K562 treated with DMSO at 1 percent for 48 hours (cell line): ENCODE data around the gene UBALD2. TPM values are rescaled to one million over a fixed set of nuclear protein-coding genes. Genes with fewer than 3 reads are reported as not detected.

ENCODE experiments used
- total RNA-seq: library from RNA; unstranded; fragments of 300-600 nt; gene quantifications from 2 replicates; pipeline ENCODE4 v1.2.3, GENCODE V29; 2022; ENCODE audit warnings: low replicate concordance; ENCODE audit errors: extremely low read depth

The UBALD2 gene
- total RNA-seq, result not detected in 2 replicates

DNA sequence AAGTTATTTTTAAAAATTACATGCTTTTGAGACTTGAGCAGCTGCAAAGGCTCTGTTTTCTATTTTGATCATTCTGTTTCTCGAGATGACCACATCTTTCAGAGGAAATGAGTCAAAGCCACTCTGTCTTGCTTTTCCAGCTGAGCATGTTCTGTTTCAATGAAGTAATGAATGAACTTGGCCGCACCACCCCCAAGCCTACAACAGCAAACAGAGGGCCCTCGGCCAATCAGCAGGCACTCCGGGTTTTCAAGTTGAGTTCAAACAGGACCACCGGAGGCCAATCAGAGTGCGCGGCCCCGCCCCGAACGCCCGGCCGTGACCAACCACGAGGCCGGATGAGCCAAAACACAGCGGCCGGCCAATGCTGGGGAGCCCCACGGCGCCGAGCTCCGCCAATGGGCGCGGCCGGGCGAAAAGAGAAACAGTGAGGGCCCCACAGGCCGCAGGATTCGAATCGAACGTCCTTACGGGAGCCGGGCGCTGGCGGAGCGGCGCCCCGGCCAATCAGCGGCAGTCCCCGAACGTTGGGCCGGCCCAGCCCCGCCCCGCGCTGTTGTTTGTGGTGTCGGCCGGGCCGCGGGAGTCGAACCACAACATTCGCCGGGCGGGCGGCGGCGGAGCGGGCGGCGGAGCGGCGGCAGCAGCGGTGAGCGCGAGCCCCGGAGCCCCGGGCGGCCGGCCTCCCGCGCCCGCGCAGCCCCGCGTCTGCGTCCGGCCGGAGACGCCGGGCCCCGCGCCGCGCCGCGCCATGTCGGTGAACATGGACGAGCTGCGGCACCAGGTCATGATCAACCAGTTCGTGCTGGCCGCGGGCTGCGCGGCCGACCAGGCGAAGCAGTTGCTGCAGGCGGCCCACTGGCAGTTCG lies at the start of gene UBALD2:
UBALD2 (plus strand) TSS at position 594 of the 869 bp plus-strand sequence; CDS start at position 752, 158 bp downstream.

DNA sequence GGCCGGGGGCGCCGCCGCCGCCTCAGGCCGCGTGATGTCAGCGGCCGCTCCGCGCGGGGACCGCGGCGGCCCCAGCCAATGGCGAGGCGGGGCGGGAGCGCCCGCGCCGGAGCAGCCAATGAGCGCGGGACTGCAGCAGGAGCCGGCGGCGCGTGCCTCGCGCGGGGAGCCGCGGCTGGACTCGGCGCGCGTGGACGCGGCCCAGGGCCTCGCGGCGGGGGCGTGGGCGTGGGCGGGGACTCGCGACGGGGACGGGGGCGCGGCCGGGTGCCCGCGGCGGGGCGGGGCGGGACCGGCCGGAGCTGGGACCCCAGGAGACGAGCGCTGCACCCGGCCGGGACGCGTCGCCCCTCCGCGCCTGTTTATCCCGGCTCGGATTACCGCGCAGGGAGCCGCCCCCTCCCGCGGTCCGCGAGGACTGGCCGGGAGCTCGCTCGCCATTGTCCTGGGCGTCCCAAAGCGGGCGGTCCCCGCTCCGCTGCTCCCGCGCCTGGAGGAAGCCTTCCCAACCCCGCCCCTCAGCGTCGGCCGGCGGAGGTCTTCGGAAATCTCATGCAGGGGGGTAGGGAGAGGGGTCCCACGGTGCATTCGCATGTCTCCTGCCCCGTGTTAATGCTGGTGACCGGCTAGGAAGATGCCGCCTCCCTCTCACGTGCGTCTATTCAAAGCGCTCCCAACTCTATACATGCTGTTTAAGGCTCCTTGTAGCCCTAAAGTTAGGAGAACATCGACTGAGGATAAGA lies 24.5 kb upstream of the UBALD2 start, which contains the start of gene RNF157:
RNF157 (minus strand) TSS at position 33 of the 743 bp plus-strand sequence. CDS start 253 bp downstream, outside the sequence.

DNA sequence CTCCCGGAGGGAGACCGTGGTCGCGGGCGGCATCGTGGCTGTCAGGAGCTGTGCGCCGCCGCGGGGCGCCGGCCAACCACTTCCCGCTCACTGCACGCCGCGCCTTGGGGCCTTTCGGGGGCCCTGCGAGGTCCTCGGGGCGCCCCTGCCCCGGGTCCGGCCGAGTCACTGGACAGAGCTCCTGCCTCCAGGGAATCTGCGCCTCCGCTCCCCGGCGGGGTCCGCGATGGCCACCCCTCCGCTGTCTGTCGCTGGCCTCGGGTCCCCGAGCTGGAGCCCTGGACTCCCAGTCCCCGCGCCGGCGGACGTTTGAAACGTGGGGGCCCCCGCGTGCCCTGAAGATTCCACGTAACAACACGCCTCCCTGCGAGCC lies 42.8 kb downstream of the UBALD2 start, which contains the start of gene QRICH2:
QRICH2 (minus strand) TSS at position 311 of the 373 bp plus-strand sequence; CDS start at position 33, 278 bp downstream.

Other genes with a start within 250 kb of the UBALD2 start
- not detected in 2 replicates for gene EVPL, start 238.0 kb upstream of the UBALD2 start, total RNA-seq
- not detected in 2 replicates for gene SRP68, start 192.8 kb upstream of the UBALD2 start, total RNA-seq
- gene GALR2, start 190.6 kb upstream of the UBALD2 start, total RNA-seq, result not detected in 2 replicates
- not detected in 2 replicates for gene ZACN, start 186.2 kb upstream of the UBALD2 start, total RNA-seq
- not detected in 2 replicates for gene EXOC7, start 161.6 kb upstream of the UBALD2 start, total RNA-seq
- gene FOXJ1, start 124.1 kb upstream of the UBALD2 start, total RNA-seq, result not detected in 2 replicates
- not detected in 2 replicates for gene RNF157, start 24.9 kb upstream of the UBALD2 start, total RNA-seq
- not detected in 2 replicates for gene QRICH2, start 42.9 kb downstream of the UBALD2 start, total RNA-seq
- not detected in 2 replicates for gene PRPSAP1, start 88.6 kb downstream of the UBALD2 start, total RNA-seq
- not detected in 2 replicates for gene SPHK1, start 119.3 kb downstream of the UBALD2 start, total RNA-seq
- not detected in 2 replicates for gene UBE2O, start 187.8 kb downstream of the UBALD2 start, total RNA-seq
- not detected in 2 replicates for gene AANAT, start 202.3 kb downstream of the UBALD2 start, total RNA-seq
- gene RHBDF2, start 236.1 kb downstream of the UBALD2 start, total RNA-seq, result not detected in 2 replicates